WI38 (cell line): ENCODE data around the gene LRRC10B.

ENCODE experiments used
- H3K4me3 ChIP-seq: 2 replicates; pipeline ENCODE4 v1.5.1; 2011; ENCODE audit warnings: low read depth, mild to moderate bottlenecking, control low read depth, low read length
- CTCF ChIP-seq: IDR thresholded peaks from 2 replicates; pipeline ENCODE4 v1.5.1; 2012; ENCODE audit warnings: low read depth, mild to moderate bottlenecking, control low read depth, low read length

The LRRC10B gene

GRCh38 chr11:61480261-61480993 is 28.1 kb upstream of the LRRC10B start:
- TF ChIP-seq CTCF, result no peak
- H3K4me3 ChIP-seq, result no peak overlapping the region

GRCh38 chr11:61480994-61481335 is 27.6 kb upstream of the LRRC10B start:
- H3K4me3 ChIP-seq, result no peak overlapping the region
- no peak for TF ChIP-seq CTCF

- no peak for TF ChIP-seq CTCF
- no peak overlapping the region for H3K4me3 ChIP-seq
These were observed 26.7 kb upstream of the LRRC10B start for GRCh38 chr11:61481806-61482205.

GRCh38 chr11:61482513-61482912 is 26.0 kb upstream of the LRRC10B start:
- TF ChIP-seq CTCF, result peak; percentile 59
- H3K4me3 ChIP-seq, result no peak overlapping the region

- no peak for TF ChIP-seq CTCF
- no peak overlapping the region for H3K4me3 ChIP-seq
These were observed 24.0 kb upstream of the LRRC10B start for GRCh38 chr11:61484541-61484940.

- H3K4me3 ChIP-seq, result no peak overlapping the region
- no peak for TF ChIP-seq CTCF
These were observed 23.5 kb upstream of the LRRC10B start for GRCh38 chr11:61485080-61485479.

GRCh38 chr11:61486011-61486620 is 22.4 kb upstream of the LRRC10B start:
- no peak overlapping the region for H3K4me3 ChIP-seq
- TF ChIP-seq CTCF, result no peak
